Measurements from ENCODE around the gene SEL1L2. TPM values are rescaled to one million over a fixed set of nuclear protein-coding genes. Genes with fewer than 3 reads are reported as not detected.

Gene SEL1L2
- total RNA-seq, 1 donor from 2014 or later, result not detected

DNA sequence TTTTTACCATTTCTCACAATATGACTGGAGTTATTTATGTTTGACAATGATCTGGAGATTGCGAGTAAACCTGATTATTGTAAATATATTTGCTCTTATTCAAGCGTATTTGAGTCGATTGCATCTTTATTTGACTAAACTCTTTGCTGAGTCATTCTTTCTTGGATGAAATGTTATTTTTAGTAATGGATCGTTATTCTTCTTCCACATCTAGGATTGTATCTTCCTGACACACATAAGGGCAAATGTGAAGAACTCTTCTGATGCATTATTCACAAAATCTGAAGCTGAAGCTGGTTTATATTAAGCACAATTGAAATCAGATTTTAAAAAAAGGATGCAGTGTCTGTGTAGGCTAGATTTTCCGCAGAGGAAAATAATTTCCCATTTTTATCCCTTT, 68.2 kb downstream of the SEL1L2 start:
- Histone ChIP-seq H3K4me3 (no peak overlapping the region), H3K27ac (no peak overlapping the region)
- intact Hi-C loops (cut with DNase I), result no loop called here

DNA sequence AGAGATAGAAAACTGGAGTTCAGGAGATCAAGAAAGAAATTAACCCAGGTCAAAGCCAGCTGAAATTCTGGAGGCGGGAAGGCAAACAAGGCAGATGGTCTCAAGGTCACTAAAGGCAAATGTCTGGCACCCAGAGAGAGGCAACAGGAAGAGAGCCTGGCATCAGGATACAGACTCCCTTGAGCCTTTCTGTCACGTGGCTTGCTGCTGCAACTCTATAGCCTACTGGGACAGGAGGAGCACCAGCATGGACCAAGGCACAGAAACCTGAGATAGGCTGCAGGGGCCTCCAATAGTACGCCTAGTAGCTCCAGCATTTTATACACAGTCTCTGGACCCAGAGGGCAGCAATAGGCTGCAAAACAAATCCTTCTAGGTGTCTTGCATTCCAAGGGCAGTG, 75.1 kb downstream of the SEL1L2 start:
- intact Hi-C loops (cut with DNase I), result no loop called here
- Histone ChIP-seq H3K4me3 (no peak overlapping the region), H3K36me3 (no peaks in the 10 kb centered on the region), H3K27ac (no peak overlapping the region), H3K4me1 (no peaks in the 10 kb centered on the region), H3K9me3 (no peaks in the 10 kb centered on the region), H3K27me3 (no peaks in the 10 kb centered on the region)
- TF ChIP-seq POLR2AphosphoS5 (IDR thresholded peaks at IDR 0.05; ENCODE audit: insufficient read depth in 1 of 2, low read depth in 1 of 2), result no peak
- TF ChIP-seq, protein P1, sequence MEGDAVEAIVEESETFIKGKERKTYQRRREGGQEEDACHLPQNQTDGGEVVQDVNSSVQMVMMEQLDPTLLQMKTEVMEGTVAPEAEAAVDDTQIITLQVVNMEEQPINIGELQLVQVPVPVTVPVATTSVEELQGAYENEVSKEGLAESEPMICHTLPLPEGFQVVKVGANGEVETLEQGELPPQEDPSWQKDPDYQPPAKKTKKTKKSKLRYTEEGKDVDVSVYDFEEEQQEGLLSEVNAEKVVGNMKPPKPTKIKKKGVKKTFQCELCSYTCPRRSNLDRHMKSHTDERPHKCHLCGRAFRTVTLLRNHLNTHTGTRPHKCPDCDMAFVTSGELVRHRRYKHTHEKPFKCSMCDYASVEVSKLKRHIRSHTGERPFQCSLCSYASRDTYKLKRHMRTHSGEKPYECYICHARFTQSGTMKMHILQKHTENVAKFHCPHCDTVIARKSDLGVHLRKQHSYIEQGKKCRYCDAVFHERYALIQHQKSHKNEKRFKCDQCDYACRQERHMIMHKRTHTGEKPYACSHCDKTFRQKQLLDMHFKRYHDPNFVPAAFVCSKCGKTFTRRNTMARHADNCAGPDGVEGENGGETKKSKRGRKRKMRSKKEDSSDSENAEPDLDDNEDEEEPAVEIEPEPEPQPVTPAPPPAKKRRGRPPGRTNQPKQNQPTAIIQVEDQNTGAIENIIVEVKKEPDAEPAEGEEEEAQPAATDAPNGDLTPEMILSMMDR (IDR thresholded peaks at IDR 0.05), result no peak
- TF ChIP-seq POLR2A (IDR thresholded peaks at IDR 0.05), result no peak
- no peak for DNase-seq (ENCODE audit: extremely low spot score in 2 of 2)

More for the DNA sequence above, 68.2 kb downstream of the SEL1L2 start:
- Histone ChIP-seq H3K36me3 (no peaks in the 10 kb centered on the region), H3K4me1 (no peaks in the 10 kb centered on the region), H3K9me3 (no peaks in the 10 kb centered on the region), H3K27me3 (no peaks in the 10 kb centered on the region)
- no peak for DNase-seq (ENCODE audit: extremely low spot score in 2 of 2)
- no peak for TF ChIP-seq POLR2AphosphoS5 (IDR thresholded peaks at IDR 0.05; ENCODE audit: insufficient read depth in 1 of 2, low read depth in 1 of 2)
- TF ChIP-seq POLR2A (IDR thresholded peaks at IDR 0.05), result no peak
- TF ChIP-seq, protein P1 (IDR thresholded peaks at IDR 0.05), result no peak

DNA sequence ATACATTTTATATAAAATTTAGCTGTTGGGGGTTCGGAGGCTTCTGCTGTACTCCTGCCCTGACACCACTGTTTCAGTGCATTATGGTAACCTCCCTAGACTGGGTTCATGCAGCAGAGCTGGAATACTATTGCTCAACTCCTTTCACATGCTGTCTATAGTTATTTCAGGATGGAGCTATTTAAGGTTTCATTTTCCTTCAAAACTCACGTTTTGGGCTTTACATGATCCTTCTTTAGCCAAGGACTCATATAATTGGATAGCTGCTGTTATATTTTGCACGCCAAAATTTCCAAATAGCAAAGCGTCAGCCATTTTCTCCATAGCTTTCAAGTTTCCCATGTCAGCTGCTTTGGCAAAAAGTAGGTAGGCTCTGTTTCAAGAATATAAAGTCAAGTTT, 76.8 kb downstream of the SEL1L2 start:
- no peak for TF ChIP-seq POLR2A (IDR thresholded peaks at IDR 0.05)
- TF ChIP-seq, protein P1 (IDR thresholded peaks at IDR 0.05), result no peak
- no peak for TF ChIP-seq POLR2AphosphoS5 (IDR thresholded peaks at IDR 0.05; ENCODE audit: insufficient read depth in 1 of 2, low read depth in 1 of 2)
- intact Hi-C loops (cut with DNase I), result no loop called here
- no peaks in the 10 kb centered on the region for H3K4me1 ChIP-seq

DNA sequence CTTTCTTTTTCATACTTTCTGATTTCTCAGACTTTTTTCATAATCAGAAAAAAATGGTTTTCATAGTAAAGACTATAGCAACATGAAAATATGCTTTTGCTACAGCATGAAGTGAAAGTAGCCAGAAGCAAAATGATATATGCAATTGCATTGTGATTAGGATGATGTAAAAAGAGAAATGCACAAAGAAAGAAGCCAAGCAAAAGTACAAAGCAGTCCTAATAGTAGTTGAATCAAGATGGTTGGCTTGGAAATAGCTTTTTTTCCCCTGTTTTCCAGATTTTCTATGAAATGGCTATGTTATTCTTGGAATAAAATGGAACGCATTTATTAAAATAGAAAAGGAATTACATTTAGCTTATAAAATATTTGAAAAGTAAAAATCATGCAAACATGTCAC, 77.3 kb downstream of the SEL1L2 start:
- Histone ChIP-seq H3K27ac (no peak overlapping the region), H3K36me3 (no peaks in the 10 kb centered on the region), H3K4me3 (no peak overlapping the region), H3K27me3 (no peaks in the 10 kb centered on the region), H3K4me1 (no peaks in the 10 kb centered on the region), H3K9me3 (no peaks in the 10 kb centered on the region)
- TF ChIP-seq, protein P1 (IDR thresholded peaks at IDR 0.05), result no peak
- no peak for TF ChIP-seq POLR2A (IDR thresholded peaks at IDR 0.05)
- no peak for TF ChIP-seq POLR2AphosphoS5 (IDR thresholded peaks at IDR 0.05; ENCODE audit: insufficient read depth in 1 of 2, low read depth in 1 of 2)
- intact Hi-C loops (cut with DNase I), result no loop called here
- DNase-seq (ENCODE audit: extremely low spot score in 2 of 2), result no peak

More for the DNA sequence above, 76.8 kb downstream of the SEL1L2 start:
- Histone ChIP-seq H3K27me3 (no peaks in the 10 kb centered on the region), H3K27ac (no peak overlapping the region), H3K9me3 (no peaks in the 10 kb centered on the region), H3K36me3 (no peaks in the 10 kb centered on the region), H3K4me3 (no peak overlapping the region)
- no peak for DNase-seq (ENCODE audit: extremely low spot score in 2 of 2)

DNA sequence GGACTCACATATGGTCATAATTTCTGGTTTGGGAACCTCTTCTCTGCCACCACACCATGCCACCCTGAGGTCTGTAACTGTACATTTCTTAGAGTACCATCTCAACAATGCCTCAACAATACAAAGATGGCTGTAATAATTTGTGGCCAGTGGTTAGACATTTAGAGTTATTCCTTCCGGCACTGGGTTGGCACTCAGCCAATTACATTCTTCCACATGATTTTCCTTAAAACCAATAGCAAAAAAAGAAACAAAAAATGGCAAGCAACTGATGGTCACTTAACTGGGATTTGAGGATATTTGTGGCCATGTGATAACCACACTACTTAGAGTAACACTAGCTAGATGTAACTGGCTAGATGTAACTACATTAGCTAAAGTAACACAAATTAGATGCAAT, 79.9 kb downstream of the SEL1L2 start:
- DNase-seq (ENCODE audit: extremely low spot score in 2 of 2), result no peak
- H3K9me3 ChIP-seq, result no peaks in the 10 kb centered on the region
- H3K36me3 ChIP-seq, result no peaks in the 10 kb centered on the region
- no peak overlapping the region for H3K4me3 ChIP-seq
- intact Hi-C loops (cut with DNase I), result no loop called here
- no peak overlapping the region for H3K27ac ChIP-seq
- TF ChIP-seq POLR2A (IDR thresholded peaks at IDR 0.05), result no peak
- TF ChIP-seq POLR2AphosphoS5 (IDR thresholded peaks at IDR 0.05; ENCODE audit: insufficient read depth in 1 of 2, low read depth in 1 of 2), result no peak
- TF ChIP-seq, protein P1 (IDR thresholded peaks at IDR 0.05), result no peak
- no peaks in the 10 kb centered on the region for H3K27me3 ChIP-seq
- H3K4me1 ChIP-seq, result no peaks in the 10 kb centered on the region

All from vagina (tissue), 2 donors.